Mesenchymal stem cell (in vitro differentiated cells and primary cell): ENCODE data around the gene DCX.
"Not testable (repeated sequence)": the region's sequence is repeated elsewhere in the genome, so short reads cannot be mapped to it uniquely, and the experiment has no call there.

Experiments
- DNase-seq: peaks from one replicate; pipeline ENCODE4 v3.0.0-alpha.2; 2013
- H2AFZ ChIP-seq: one replicate; pipeline ENCODE4 v1.6.1; 2013; ENCODE audit warnings: low read depth, mild to moderate bottlenecking, control low read depth, inconsistent platforms, low read length, moderate library complexity
- H2AK5ac ChIP-seq: 2 replicates; pipeline ENCODE4 v1.6.1; 2013; ENCODE audit warnings: low read length, moderate library complexity, mild to moderate bottlenecking, inconsistent platforms; ENCODE audit not compliant: severe bottlenecking
- H2BK120ac ChIP-seq: one replicate; pipeline ENCODE4 v1.6.1; 2013; ENCODE audit warnings: low read depth, mild to moderate bottlenecking, inconsistent platforms, low read length, moderate library complexity
- H2BK12ac ChIP-seq, 2 experiments: one replicate each; pipeline ENCODE4 v1.6.1; 2013; ENCODE audit warnings: inconsistent platforms in 2 of 2, low read length in 2 of 2, mild to moderate bottlenecking in 2 of 2, moderate library complexity in 2 of 2, control low read depth in 1 of 2
- H2BK15ac ChIP-seq: one replicate; pipeline ENCODE4 v1.6.1; 2013; ENCODE audit warnings: mild to moderate bottlenecking, low read depth, inconsistent platforms; ENCODE audit not compliant: poor library complexity, severe bottlenecking
- H2BK5ac ChIP-seq: 2 replicates; pipeline ENCODE4 v1.6.1; 2013; ENCODE audit warnings: low read depth, mild to moderate bottlenecking, low read length, control low read depth, inconsistent platforms; ENCODE audit not compliant: poor library complexity, severe bottlenecking
- H3K14ac ChIP-seq, 2 experiments: one replicate each; pipeline ENCODE4 v1.6.1; 2013; ENCODE audit warnings: inconsistent platforms in 2 of 2, low read length in 2 of 2, control low read depth in 1 of 2, mild to moderate bottlenecking in 1 of 2, moderate library complexity in 1 of 2
- H3K18ac ChIP-seq, 2 experiments: one replicate each; pipeline ENCODE4 v1.6.1; 2013; ENCODE audit warnings: inconsistent platforms in 2 of 2, low read length in 2 of 2, control low read depth in 1 of 2, low read depth in 1 of 2, mild to moderate bottlenecking in 1 of 2
- H3K23ac ChIP-seq, 2 experiments: one replicate each; pipeline ENCODE4 v1.6.1; 2013; ENCODE audit warnings: inconsistent platforms in 2 of 2, low read length in 2 of 2, mild to moderate bottlenecking in 2 of 2, moderate library complexity in 2 of 2, control low read depth in 1 of 2
- H3K27ac ChIP-seq: 2 replicates; pipeline ENCODE4 v1.5.1; 2013; ENCODE audit warnings: mild to moderate bottlenecking, moderate library complexity, low read length, control low read depth, inconsistent platforms; ENCODE audit not compliant: poor library complexity, severe bottlenecking
- H3K27me3 ChIP-seq, 2 experiments: 2 replicates each; pipeline versions ENCODE4 v1.6.1 to v1.7.0; 2013; ENCODE audit warnings: low read length in 2 of 2, mild to moderate bottlenecking in 2 of 2, moderate library complexity in 2 of 2, control low read depth in 1 of 2, inconsistent platforms in 1 of 2; ENCODE audit not compliant: control insufficient read depth in 1 of 2, insufficient read depth in 1 of 2
- H3K36me3 ChIP-seq, 2 experiments: 2 replicates each; pipeline versions ENCODE4 v1.6.1 to v1.7.0; 2013; ENCODE audit warnings: low read length in 2 of 2, control low read depth in 1 of 2, inconsistent platforms in 1 of 2, low read depth in 1 of 2, mild to moderate bottlenecking in 1 of 2; ENCODE audit not compliant: insufficient read depth in 2 of 2, control insufficient read depth in 1 of 2
- H3K4ac ChIP-seq, 2 experiments: one replicate each; pipeline ENCODE4 v1.6.1; 2013; ENCODE audit warnings: inconsistent platforms in 2 of 2, low read length in 2 of 2, mild to moderate bottlenecking in 2 of 2, moderate library complexity in 2 of 2, control low read depth in 1 of 2, low read depth in 1 of 2
- H3K4me1 ChIP-seq: 2 replicates; pipeline ENCODE4 v1.6.1; 2013; ENCODE audit warnings: low read depth, low read length, control low read depth; ENCODE audit not compliant: control insufficient read depth, insufficient read depth
- H3K4me2 ChIP-seq: 2 replicates; pipeline ENCODE4 v1.6.1; 2013; ENCODE audit warnings: low read length, mild to moderate bottlenecking, inconsistent platforms; ENCODE audit not compliant: poor library complexity, severe bottlenecking
- H3K4me3 ChIP-seq, 2 experiments: 2 replicates each; pipeline versions ENCODE4 v1.5.1 to v1.7.0; 2013; ENCODE audit warnings: low read length in 2 of 2, mild to moderate bottlenecking in 2 of 2, control low read depth in 1 of 2, low read depth in 1 of 2; ENCODE audit not compliant: insufficient read depth in 1 of 2
- H3K79me1 ChIP-seq: replicated peaks from 2 replicates; pipeline ENCODE4 v1.6.1; 2013; ENCODE audit warnings: mild to moderate bottlenecking, control low read depth, low read length, inconsistent platforms; ENCODE audit not compliant: poor library complexity, severe bottlenecking
- H3K9ac ChIP-seq: 2 replicates; pipeline ENCODE4 v1.7.0; 2013; ENCODE audit warnings: mild to moderate bottlenecking, low read length, moderate library complexity
- H3K9me3 ChIP-seq: 2 replicates; pipeline ENCODE4 v1.7.0; 2013; ENCODE audit warnings: mild to moderate bottlenecking, low read length; ENCODE audit not compliant: control insufficient read depth
- H4K8ac ChIP-seq: one replicate; pipeline ENCODE4 v1.6.1; 2013; ENCODE audit warnings: inconsistent platforms, mild to moderate bottlenecking, low read length, moderate library complexity
- H4K91ac ChIP-seq: one replicate; pipeline ENCODE4 v1.6.1; 2013; ENCODE audit warnings: mild to moderate bottlenecking, low read length, inconsistent platforms
- WGBS: methylation state at CpG from one replicate; pipeline ENCODE4 v1.1.7; 2013; ENCODE audit warnings: mixed read lengths; 5-methylcytosine and 5-hydroxymethylcytosine counted together

The DCX gene

DNA sequence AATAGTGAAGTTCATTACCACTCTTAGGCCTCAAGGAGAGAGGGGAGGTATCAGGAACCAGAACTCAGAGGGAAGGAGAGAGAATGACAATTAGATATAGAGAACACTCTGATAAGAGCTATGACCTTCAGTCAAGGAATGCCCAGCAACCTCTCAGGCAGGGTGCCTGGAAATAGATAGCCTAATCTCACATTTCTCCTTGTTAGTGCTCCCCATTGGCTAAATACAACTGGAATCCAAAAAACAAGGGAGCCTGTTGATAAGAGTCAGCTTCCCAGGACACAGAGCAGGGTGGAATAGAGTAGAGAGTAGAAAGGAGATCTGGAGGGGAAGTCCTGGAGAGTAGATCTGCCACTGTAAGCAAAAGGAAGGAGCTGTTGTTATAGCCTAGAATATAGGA is 62.1 kb downstream of the DCX start:
- Histone ChIP-seq H3K27ac (no peak overlapping the region), H3K14ac (no peak overlapping the region), H3K4me2 (no peak overlapping the region), H3K23ac (no peak overlapping the region), H3K27me3 (peaks cover 0 to 29% of the 10 kb centered on the region in 2 experiments), H3K36me3 (no peaks in the 10 kb centered on the region), H3K9me3 (peaks cover 3% of the 10 kb centered on the region), H3K18ac (no peak overlapping the region), H3K4ac (no peak overlapping the region), H2BK12ac (no peak overlapping the region), H3K4me1 (no peaks in the 10 kb centered on the region), H3K79me1 (no peaks in the 10 kb centered on the region), H2BK120ac (no peak overlapping the region), H2BK5ac (no peak overlapping the region), H4K91ac (no peak overlapping the region), H3K4me3 (no peak overlapping the region), H3K9ac (no peak overlapping the region), H2AK5ac (no peak overlapping the region), H2BK15ac (no peak overlapping the region), H2AFZ (no peak overlapping the region), H4K8ac (no peak overlapping the region)
- DNase-seq = no peak

- Histone ChIP-seq H2BK12ac (no peak overlapping the region), H3K18ac (no peak overlapping the region), H3K27ac (no peak overlapping the region), H3K4me2 (no peak overlapping the region), H3K9me3 (peaks cover 3% of the 10 kb centered on the region), H3K4me3 (no peak overlapping the region), H3K9ac (no peak overlapping the region), H2BK15ac (no peak overlapping the region), H2BK5ac (no peak overlapping the region), H4K91ac (no peak overlapping the region), H2BK120ac (no peak overlapping the region), H3K36me3 (no peaks in the 10 kb centered on the region), H3K4ac (no peak overlapping the region), H3K14ac (no peak overlapping the region), H2AFZ (no peak overlapping the region), H2AK5ac (no peak overlapping the region), H3K4me1 (no peaks in the 10 kb centered on the region), H3K79me1 (no peaks in the 10 kb centered on the region), H4K8ac (no peak overlapping the region), H3K23ac (no peak overlapping the region), H3K27me3 (peaks cover 0 to 29% of the 10 kb centered on the region in 2 experiments)
- no peak for DNase-seq
- WGBS = 65% methylated on average over 2 of the region's 3 CpGs
Measured at GRCh38 chrX:111349101-111349500, 62.9 kb downstream of the DCX start.

DNA sequence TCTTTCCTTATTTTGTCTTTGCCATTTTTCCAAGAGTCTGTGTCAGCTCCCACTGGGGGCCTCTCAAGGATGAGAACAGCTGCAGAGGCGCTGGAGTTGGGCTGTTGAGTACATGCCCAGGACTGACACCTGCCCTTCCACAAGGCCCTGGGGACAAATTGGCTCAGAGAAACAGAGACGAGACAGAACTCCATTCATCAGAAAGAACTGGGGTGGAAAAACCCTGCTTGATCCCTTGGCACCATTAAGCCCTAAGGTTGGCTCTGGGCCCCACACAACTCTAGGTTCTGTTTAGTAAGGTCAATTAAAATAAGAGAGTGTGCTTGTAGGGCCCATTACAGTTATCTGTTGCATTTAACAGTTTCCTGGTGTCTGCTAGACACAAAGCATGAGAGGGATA is 63.6 kb downstream of the DCX start:
- Histone ChIP-seq H3K9me3 (peaks cover 3% of the 10 kb centered on the region), H2BK12ac (no peak overlapping the region), H3K4ac (no peak overlapping the region), H3K27ac (no peak overlapping the region), H4K91ac (no peak overlapping the region), H4K8ac (no peak overlapping the region), H3K79me1 (no peaks in the 10 kb centered on the region), H2BK5ac (no peak overlapping the region), H3K23ac (no peak overlapping the region), H3K14ac (no peak overlapping the region), H3K18ac (no peak overlapping the region), H2AK5ac (no peak overlapping the region), H3K4me1 (no peaks in the 10 kb centered on the region), H3K4me3 (no peak overlapping the region), H2BK15ac (no peak overlapping the region), H3K36me3 (no peaks in the 10 kb centered on the region), H2BK120ac (no peak overlapping the region), H3K9ac (no peak overlapping the region), H3K4me2 (no peak overlapping the region), H2AFZ (no peak overlapping the region), H3K27me3 (peaks cover 0 to 29% of the 10 kb centered on the region in 2 experiments)
- DNase-seq = no peak
- WGBS = 69% methylated on average over 2 of the region's 2 CpGs

- peaks cover 0 to 29% of the 10 kb centered on the region in 2 experiments for H3K27me3 ChIP-seq
- H2BK120ac ChIP-seq, H3K27ac ChIP-seq, H3K4me3 ChIP-seq, H4K8ac ChIP-seq, H3K18ac ChIP-seq, H4K91ac ChIP-seq, H3K4ac ChIP-seq, H3K4me1 ChIP-seq, H3K79me1 ChIP-seq, H3K23ac ChIP-seq, H2AK5ac ChIP-seq, H2BK5ac ChIP-seq, H3K14ac ChIP-seq, H3K9ac ChIP-seq, H2BK15ac ChIP-seq, H3K4me2 ChIP-seq, H3K9me3 ChIP-seq, H2BK12ac ChIP-seq, H2AFZ ChIP-seq, H3K36me3 ChIP-seq, DNase-seq: not testable (repeated sequence)
Measured at GRCh38 chrX:111346150-111346549, 65.8 kb downstream of the DCX start.
